Lung (tissue), 12 donors: ENCODE results near the gene CYYR1. TPM values are rescaled to one million over a fixed set of nuclear protein-coding genes. Genes with fewer than 3 reads are reported as not detected.

Experiments
- ATAC-seq: fragments of 200-7000 bp; cut with Tn5 transposase; one replicate; pipeline ENCODE4 v1.9.1; 2020; ENCODE audit warnings: moderate number of reproducible peaks; ENCODE audit not compliant: insufficient read depth, low FRiP score
- DNase-seq, 3 donors: peaks; one replicate each; pipeline ENCODE4 v3.0.0-alpha.2; 2013 to 2017
- H3K27ac ChIP-seq, 2 donors: one replicate each; pipeline ENCODE4 v1.5.1; 2013; ENCODE audit warnings: mild to moderate bottlenecking in 2 of 2, moderate library complexity in 2 of 2, control low read depth in 1 of 2, inconsistent platforms in 1 of 2, low read depth in 1 of 2, low read length in 1 of 2
- H3K27me3 ChIP-seq, 3 donors: one replicate each; pipeline ENCODE4 v1.5.1; 2013; ENCODE audit warnings: low read length in 2 of 3; ENCODE audit not compliant: control insufficient read depth in 3 of 3, insufficient read depth in 3 of 3
- H3K36me3 ChIP-seq, 4 donors: one replicate each; pipeline ENCODE4 v1.5.1; 2013; ENCODE audit warnings: low read length in 4 of 4, mild to moderate bottlenecking in 1 of 4, moderate library complexity in 1 of 4; ENCODE audit not compliant: control insufficient read depth in 4 of 4, insufficient read depth in 4 of 4
- H3K4me1 ChIP-seq, 5 donors: one replicate each; pipeline ENCODE4 v1.5.1; 2013; ENCODE audit warnings: low read length in 5 of 5, mild to moderate bottlenecking in 2 of 5, moderate library complexity in 1 of 5; ENCODE audit not compliant: control insufficient read depth in 5 of 5, insufficient read depth in 5 of 5
- H3K4me3 ChIP-seq: one replicate; pipeline ENCODE4 v1.5.1; 2013; ENCODE audit warnings: mild to moderate bottlenecking, control low read depth, moderate library complexity
- H3K9ac ChIP-seq, 2 donors: one replicate each; pipeline ENCODE4 v1.5.1; 2013; ENCODE audit warnings: low read length in 2 of 2, control low read depth in 1 of 2; ENCODE audit not compliant: insufficient read depth in 1 of 2
- H3K9me3 ChIP-seq, 4 donors: one replicate each; pipeline ENCODE4 v1.5.1; 2013; ENCODE audit warnings: low read length in 3 of 4, mild to moderate bottlenecking in 1 of 4, moderate library complexity in 1 of 4; ENCODE audit not compliant: control insufficient read depth in 4 of 4, insufficient read depth in 3 of 4
- WGBS, 2 donors: extraction: QIAGEN DNeasy Blood & Tissue Kit; methylation state at CpG; one replicate each; pipeline ENCODE4 v1.1.7; 2013; 5-methylcytosine and 5-hydroxymethylcytosine counted together
- polyA plus RNA-seq, 2 donors: library from polyadenylated mRNA; stranded (reverse); fragments of 200-250 nt; gene quantifications; one replicate each; pipeline ENCODE4 v1.2.1, GENCODE V29; 2013
- total RNA-seq, 2 donors: library from RNA; depleted of rRNA in 1 of 2; stranded (reverse); fragments of >200 nt in 1 of 2; gene quantifications; one replicate each; pipeline ENCODE4 v1.2.1, GENCODE V29; 2014 to 2021
- TF ChIP-seq, protein P1 (sequence below): IDR thresholded peaks from 2 replicates; pipeline ENCODE4 v1.5.1; 2012; ENCODE audit warnings: mild to moderate bottlenecking; ENCODE audit errors: control extremely low read depth, extremely low read depth
- donor health status: control.
- donor health status: control.
- donor health status: Bipolar disorder and iron deficiency.
- donor health status: healthy.
- donor health status: DM: yes; HTN: yes; CAD: no.

Gene CYYR1
- total and polyA plus RNA-seq, 4 donors = 9.9 to 38.3 (median 16.6) TPM

DNA sequence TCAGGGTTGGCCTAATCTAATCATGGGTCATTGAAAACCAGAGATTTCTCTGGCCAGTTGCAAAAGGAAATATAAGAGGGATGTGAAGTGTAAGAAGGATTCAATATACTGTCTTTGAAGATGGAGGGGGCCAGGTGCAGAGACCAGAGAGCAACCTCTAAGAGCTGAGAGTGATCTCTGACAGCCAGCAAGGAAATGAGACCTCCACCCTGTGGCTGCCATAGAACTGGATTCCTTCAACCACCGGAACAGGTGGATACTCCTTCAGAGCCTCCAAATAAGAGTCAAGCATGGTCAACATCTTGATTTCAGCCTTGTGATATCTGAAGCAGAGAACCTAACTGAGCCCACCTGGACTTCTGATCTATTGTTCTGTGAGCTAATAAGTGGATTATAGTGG lies 128.4 kb downstream of the CYYR1 start:
- Histone ChIP-seq H3K9ac (no peak overlapping the region), H3K36me3 (no peaks in the 10 kb centered on the region), H3K27ac (no peak overlapping the region), H3K27me3 (no peaks in the 10 kb centered on the region), H3K4me1 (peaks cover 0 to 4% (median 0%) of the 10 kb centered on the region in 5 donors), H3K4me3 (no peak overlapping the region), H3K9me3 (no peaks in the 10 kb centered on the region)
- no peak for DNase-seq
- 39 to 96% methylated on average over 1 of the region's 1 CpG for WGBS, 2 donors
- ATAC-seq = no peak
- TF ChIP-seq, protein P1, sequence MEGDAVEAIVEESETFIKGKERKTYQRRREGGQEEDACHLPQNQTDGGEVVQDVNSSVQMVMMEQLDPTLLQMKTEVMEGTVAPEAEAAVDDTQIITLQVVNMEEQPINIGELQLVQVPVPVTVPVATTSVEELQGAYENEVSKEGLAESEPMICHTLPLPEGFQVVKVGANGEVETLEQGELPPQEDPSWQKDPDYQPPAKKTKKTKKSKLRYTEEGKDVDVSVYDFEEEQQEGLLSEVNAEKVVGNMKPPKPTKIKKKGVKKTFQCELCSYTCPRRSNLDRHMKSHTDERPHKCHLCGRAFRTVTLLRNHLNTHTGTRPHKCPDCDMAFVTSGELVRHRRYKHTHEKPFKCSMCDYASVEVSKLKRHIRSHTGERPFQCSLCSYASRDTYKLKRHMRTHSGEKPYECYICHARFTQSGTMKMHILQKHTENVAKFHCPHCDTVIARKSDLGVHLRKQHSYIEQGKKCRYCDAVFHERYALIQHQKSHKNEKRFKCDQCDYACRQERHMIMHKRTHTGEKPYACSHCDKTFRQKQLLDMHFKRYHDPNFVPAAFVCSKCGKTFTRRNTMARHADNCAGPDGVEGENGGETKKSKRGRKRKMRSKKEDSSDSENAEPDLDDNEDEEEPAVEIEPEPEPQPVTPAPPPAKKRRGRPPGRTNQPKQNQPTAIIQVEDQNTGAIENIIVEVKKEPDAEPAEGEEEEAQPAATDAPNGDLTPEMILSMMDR = no peak

DNA sequence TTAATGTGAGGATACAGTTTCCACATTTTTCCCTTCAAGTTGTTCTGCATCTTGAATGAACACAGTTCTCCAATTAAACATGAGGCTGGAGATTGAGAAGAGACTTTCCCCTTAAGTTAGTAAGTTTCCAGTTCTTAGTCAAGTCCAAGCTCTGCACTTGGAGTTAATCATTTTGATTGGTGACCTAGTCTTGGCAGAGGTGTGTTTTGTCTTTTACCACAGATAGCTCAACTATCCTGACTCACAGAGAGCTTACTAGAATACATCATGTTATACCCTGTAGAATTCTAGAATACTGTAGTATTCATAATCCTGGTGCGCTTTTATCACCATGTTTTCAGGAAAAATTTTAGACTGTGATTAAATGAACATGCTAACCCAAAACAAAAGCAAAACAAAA lies 129.2 kb downstream of the CYYR1 start:
- no peak overlapping the region for H3K27ac ChIP-seq
- ATAC-seq = no peak
- no peaks in the 10 kb centered on the region for H3K27me3 ChIP-seq
- WGBS, 2 donors = 97 to 98% methylated on average over 1 of the region's 1 CpG
- H3K9ac ChIP-seq = no peak overlapping the region
- H3K36me3 ChIP-seq = no peaks in the 10 kb centered on the region
- H3K4me1 ChIP-seq = no peaks in the 10 kb centered on the region
- H3K9me3 ChIP-seq = no peaks in the 10 kb centered on the region
- H3K4me3 ChIP-seq = no peak overlapping the region
- TF ChIP-seq, protein P1 = no peak
- no peak for DNase-seq

DNA sequence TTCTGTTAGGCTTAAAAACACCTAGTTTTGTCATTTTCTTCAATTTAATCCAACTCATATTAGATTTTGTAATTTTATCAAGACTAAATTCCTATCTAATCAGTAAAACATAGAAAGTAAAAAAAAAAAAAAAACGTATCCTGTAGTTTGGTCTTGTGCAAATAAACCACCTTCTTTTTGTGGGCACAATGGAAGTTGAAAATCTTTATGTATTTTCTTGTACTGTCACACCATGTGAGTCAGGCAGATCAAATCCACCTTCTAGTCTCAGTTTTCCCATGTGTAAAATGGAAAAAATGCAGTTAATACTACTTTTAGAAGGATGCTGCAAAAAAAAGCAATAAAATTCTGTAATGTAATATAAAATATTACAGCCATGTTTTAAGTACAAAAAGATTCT lies 129.8 kb downstream of the CYYR1 start:
- Histone ChIP-seq H3K27me3 (no peaks in the 10 kb centered on the region), H3K9ac (no peak overlapping the region), H3K9me3 (no peaks in the 10 kb centered on the region), H3K4me3 (no peak overlapping the region), H3K36me3 (no peaks in the 10 kb centered on the region), H3K4me1 (no peaks in the 10 kb centered on the region), H3K27ac (no peak overlapping the region)
- DNase-seq = no peak
- TF ChIP-seq, protein P1 = no peak
- no peak for ATAC-seq
- 50 to 79% methylated on average over 1 of the region's 1 CpG for WGBS, 2 donors

DNA sequence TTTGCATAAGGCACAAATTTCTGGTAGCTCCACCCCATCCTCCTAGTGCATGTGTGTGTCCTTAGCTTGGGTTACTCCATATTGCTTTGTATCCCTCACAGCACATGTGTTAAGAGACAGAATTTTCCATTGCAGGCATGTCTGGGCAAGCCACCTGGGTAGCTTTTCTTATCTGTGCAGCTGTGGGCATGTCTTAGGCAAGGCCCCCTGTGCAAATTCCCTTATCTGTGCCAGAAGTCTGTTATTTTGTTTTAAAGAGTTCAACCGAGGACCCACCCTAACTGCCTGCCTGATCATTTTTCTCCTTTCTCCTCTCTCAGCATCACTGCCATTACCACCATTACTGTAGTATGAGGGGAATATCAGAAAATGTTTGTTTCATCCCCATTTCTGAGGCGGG lies 131.9 kb downstream of the CYYR1 start:
- H3K27ac ChIP-seq = no peak overlapping the region
- H3K4me3 ChIP-seq = no peak overlapping the region
- no peak for DNase-seq
- WGBS, 2 donors = 89 to 95% methylated on average over 2 of the region's 2 CpGs
- no peaks in the 10 kb centered on the region for H3K4me1 ChIP-seq
- no peaks in the 10 kb centered on the region for H3K27me3 ChIP-seq
- H3K9ac ChIP-seq = no peak overlapping the region
- TF ChIP-seq, protein P1 = no peak
- no peaks in the 10 kb centered on the region for H3K9me3 ChIP-seq
- no peak for ATAC-seq
- H3K36me3 ChIP-seq = no peaks in the 10 kb centered on the region
